Suprapubic skin (tissue), 4 donors: ENCODE data around the gene NFKBIL1. TPM values are rescaled to one million over a fixed set of nuclear protein-coding genes. Genes with fewer than 3 reads are reported as not detected.
"Not testable (repeated sequence)": the region's sequence is repeated elsewhere in the genome, so short reads cannot be mapped to it uniquely, and the experiment has no call there.

Source experiments
- DNase-seq, 2 donors: peaks; one replicate each; pipeline ENCODE4 v3.0.0-alpha.2; 2019; ENCODE audit warnings: low spot score in 2 of 2
- H3K27ac ChIP-seq: fragments of 200-600 bp; sonication (generic); one replicate; pipeline ENCODE4 v1.5.1; 2019
- H3K27me3 ChIP-seq: fragments of 200-600 bp; sonication (generic); one replicate; pipeline ENCODE4 v1.5.1; 2019
- H3K36me3 ChIP-seq: fragments of 200-600 bp; sonication (generic); one replicate; pipeline ENCODE4 v1.5.1; 2019
- H3K4me1 ChIP-seq: fragments of 200-600 bp; sonication (generic); one replicate; pipeline ENCODE4 v1.5.1; 2019
- H3K4me3 ChIP-seq: fragments of 200-600 bp; sonication (generic); one replicate; pipeline ENCODE4 v1.5.1; 2019; ENCODE audit warnings: mild to moderate bottlenecking
- H3K9me3 ChIP-seq: fragments of 200-600 bp; sonication (generic); one replicate; pipeline ENCODE4 v1.5.1; 2019
- EP300 ChIP-seq: sonication (generic); formaldehyde crosslinking; IDR thresholded peaks from one replicate; pipeline ENCODE4 v1.6.1; 2017; ENCODE audit warnings: antibody characterized with exemption
- POLR2A ChIP-seq, 2 donors: fragments of 450-650 bp; IDR thresholded peaks; one replicate each; pipeline ENCODE4 v1.6.1; 2017; ENCODE audit warnings: antibody characterized with exemption in 2 of 2, mild to moderate bottlenecking in 2 of 2, moderate library complexity in 2 of 2
- POLR2AphosphoS5 ChIP-seq, 3 donors: sonication (generic); formaldehyde crosslinking; IDR thresholded peaks; one replicate each; pipeline ENCODE4 v1.6.1; 2017; ENCODE audit warnings: antibody characterized with exemption in 3 of 3
- WGBS: methylation state at CpG from one replicate; pipeline ENCODE4 v1.1.5; 2018; 5-methylcytosine and 5-hydroxymethylcytosine counted together
- total RNA-seq, 4 donors: library from RNA; depleted of rRNA; stranded (reverse); fragments of >200 nt; gene quantifications; one replicate each; pipeline ENCODE4 v1.1.0, GENCODE V29; 2016
- TF ChIP-seq, protein P1 (sequence below), 2 donors: fragments of 200-600 bp in 1 of 2; fragments of 450-650 bp in 1 of 2; sonication (generic) in 1 of 2; IDR thresholded peaks; one replicate each; pipeline ENCODE4 v1.5.1; 2016 to 2019; ENCODE audit warnings: antibody characterized with exemption in 2 of 2, mild to moderate bottlenecking in 1 of 2, moderate library complexity in 1 of 2

NFKBIL1 gene, protein sequence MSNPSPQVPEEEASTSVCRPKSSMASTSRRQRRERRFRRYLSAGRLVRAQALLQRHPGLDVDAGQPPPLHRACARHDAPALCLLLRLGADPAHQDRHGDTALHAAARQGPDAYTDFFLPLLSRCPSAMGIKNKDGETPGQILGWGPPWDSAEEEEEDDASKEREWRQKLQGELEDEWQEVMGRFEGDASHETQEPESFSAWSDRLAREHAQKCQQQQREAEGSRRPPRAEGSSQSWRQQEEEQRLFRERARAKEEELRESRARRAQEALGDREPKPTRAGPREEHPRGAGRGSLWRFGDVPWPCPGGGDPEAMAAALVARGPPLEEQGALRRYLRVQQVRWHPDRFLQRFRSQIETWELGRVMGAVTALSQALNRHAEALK
- 10 to 100 TPM; 23.6 to 29.5 (median 25.7) TPM for total RNA-seq

DNA sequence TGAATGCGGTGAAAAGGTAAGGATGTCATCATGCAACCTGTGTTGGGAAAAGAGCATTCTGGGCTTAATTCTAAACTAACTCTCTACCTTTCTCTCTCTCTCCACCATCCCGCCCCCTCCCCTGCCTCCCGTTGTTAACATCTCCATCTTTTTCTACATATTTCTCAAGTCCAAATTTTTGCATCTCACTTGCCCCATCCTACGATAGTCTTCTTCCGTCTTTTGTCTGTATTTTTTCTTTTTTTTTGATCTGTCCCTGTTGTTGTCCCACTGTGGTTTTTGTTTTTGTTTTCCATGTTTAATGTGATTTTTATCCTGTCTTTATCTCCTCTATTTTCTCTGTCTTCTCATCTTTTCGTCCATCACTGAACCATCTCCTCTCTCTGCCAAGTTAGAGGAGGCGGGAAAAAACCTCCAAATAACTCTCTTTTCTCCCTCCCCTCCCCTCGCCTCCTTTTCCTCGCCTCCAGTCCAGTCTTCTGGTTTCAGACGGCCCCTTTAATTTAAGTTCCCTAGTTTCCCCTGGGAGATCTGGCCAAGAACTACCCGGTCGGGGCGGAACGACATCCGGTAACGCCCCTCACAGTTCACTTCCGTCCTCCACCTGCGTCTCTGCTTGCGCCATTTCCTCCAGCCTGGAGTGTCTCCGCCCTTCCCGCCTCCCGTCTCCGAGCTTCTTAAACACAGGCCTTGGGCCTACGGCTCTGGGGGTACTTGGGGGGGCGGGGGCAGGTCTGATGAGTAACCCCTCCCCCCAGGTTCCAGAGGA lies at the start of gene NFKBIL1:
Gene NFKBIL1 (plus strand): TSS at position 651 of the 769 bp plus-strand sequence. CDS start 87 bp downstream, at position 738.
- Histone ChIP-seq H3K36me3 (peaks cover 31% of the 10 kb centered on the region), H3K9me3 (no peaks in the 10 kb centered on the region)
- DNase-seq: peak; percentile 98

DNA sequence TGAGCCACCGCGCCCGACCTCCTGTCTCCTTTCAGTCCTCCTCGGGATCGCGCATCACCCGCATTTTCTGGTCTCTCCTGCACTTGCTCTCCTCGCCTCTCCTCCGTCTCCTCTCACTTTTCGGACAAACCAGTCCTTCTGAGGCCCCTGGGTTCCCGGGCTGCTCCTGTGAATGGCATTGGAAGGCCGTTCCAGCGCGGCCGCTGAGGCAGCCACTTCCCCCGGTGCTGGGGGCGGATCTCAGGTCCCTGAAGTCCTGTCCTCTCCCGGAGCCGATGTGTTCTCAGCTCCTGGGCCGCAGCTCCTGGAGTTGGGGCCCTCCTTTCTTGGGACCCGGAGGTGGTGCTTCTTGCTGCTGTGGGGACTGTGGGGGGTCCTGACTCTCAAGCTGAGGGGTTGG lies 48.7 kb upstream of the NFKBIL1 start:
- TF ChIP-seq POLR2A (IDR thresholded peaks at IDR 0.05): no peak
- TF ChIP-seq, protein P1, sequence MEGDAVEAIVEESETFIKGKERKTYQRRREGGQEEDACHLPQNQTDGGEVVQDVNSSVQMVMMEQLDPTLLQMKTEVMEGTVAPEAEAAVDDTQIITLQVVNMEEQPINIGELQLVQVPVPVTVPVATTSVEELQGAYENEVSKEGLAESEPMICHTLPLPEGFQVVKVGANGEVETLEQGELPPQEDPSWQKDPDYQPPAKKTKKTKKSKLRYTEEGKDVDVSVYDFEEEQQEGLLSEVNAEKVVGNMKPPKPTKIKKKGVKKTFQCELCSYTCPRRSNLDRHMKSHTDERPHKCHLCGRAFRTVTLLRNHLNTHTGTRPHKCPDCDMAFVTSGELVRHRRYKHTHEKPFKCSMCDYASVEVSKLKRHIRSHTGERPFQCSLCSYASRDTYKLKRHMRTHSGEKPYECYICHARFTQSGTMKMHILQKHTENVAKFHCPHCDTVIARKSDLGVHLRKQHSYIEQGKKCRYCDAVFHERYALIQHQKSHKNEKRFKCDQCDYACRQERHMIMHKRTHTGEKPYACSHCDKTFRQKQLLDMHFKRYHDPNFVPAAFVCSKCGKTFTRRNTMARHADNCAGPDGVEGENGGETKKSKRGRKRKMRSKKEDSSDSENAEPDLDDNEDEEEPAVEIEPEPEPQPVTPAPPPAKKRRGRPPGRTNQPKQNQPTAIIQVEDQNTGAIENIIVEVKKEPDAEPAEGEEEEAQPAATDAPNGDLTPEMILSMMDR (IDR thresholded peaks at IDR 0.05): no peak
- no peak for TF ChIP-seq POLR2AphosphoS5 (IDR thresholded peaks at IDR 0.05)
- TF ChIP-seq EP300: no peak
- no peak for DNase-seq
- WGBS: 29% methylated on average over 21 of the region's 21 CpGs
- no peak overlapping the region for H3K27ac ChIP-seq
- peak overlapping the region; percentile 68 for H3K4me3 ChIP-seq
- H3K27me3 ChIP-seq: peaks cover 10% of the 10 kb centered on the region
- peaks cover 29% of the 10 kb centered on the region for H3K4me1 ChIP-seq
- no peaks in the 10 kb centered on the region for H3K36me3 ChIP-seq
- no peaks in the 10 kb centered on the region for H3K9me3 ChIP-seq

More for the DNA sequence above, at the start of gene NFKBIL1:
- TF ChIP-seq EP300 (no peak), POLR2AphosphoS5 (IDR thresholded peaks at IDR 0.05) (peak in 2 of 3 donors; percentile 51 to 78), POLR2A (IDR thresholded peaks at IDR 0.05) (peak in 1 of 2 donors; percentile 54)
- TF ChIP-seq, protein P1 (IDR thresholded peaks at IDR 0.05): no peak
- peak within 1 kb of the TSS; percentile 57 for H3K27ac ChIP-seq
- peak within 1 kb of the TSS; percentile 40 for H3K4me3 ChIP-seq
- WGBS: under 1% methylated on average over 25 of the region's 25 CpGs
- H3K4me1 ChIP-seq: peaks cover 33% of the 10 kb centered on the region
- no peaks in the 10 kb centered on the region for H3K27me3 ChIP-seq

DNA sequence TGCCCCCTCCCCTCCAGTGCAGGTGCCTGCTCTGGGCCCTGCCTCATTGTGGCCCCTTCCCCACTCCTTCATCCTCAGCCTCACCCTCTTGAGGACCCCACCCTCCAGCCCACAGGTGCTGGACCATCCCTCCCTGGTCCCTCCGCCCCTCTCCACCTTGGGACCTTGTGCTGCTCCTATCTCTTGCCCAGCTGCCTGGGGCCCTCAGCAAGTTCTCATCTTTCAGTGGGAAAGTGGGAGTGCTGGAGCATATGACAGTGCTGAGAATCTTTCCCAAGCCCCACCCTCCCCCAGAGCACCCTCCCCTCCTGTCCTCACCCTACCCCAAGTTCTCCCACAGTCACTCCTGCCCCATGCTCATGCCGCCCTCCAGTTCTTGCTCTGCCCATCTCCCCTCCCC lies 47.8 kb upstream of the NFKBIL1 start:
- not testable (repeated sequence) for H3K27ac ChIP-seq, H3K9me3 ChIP-seq, H3K36me3 ChIP-seq, DNase-seq, H3K4me3 ChIP-seq
- Histone ChIP-seq H3K27me3 (peaks cover 10% of the 10 kb centered on the region), H3K4me1 (peaks cover 27% of the 10 kb centered on the region)
- 83% methylated on average over 2 of the region's 2 CpGs for WGBS

DNA sequence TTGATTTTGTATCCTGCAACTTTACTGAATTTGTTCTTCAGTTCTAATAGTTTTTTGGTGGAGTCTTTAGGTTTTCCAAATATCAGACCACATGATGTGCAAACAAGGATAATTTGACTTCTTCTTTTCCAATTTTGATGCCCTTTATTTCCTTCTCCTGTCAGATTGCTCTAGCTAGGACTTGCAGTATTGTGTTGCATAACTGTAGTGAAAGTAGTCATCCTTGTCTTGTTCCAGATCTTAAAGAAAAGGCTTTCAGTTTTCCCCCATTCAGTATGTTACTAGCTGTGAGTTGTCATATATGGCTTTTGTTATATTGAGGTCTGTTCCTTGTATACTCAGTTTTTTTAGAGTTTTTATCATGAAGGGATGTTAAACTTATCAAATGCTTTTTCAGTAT lies 44.8 kb upstream of the NFKBIL1 start:
- peaks cover 15% of the 10 kb centered on the region for H3K4me1 ChIP-seq
- H3K9me3 ChIP-seq: no peaks in the 10 kb centered on the region
- H3K4me3 ChIP-seq: no peak overlapping the region
- H3K27ac ChIP-seq: no peak overlapping the region
- no peak for TF ChIP-seq POLR2A (IDR thresholded peaks at IDR 0.05)
- no peak for TF ChIP-seq POLR2AphosphoS5 (IDR thresholded peaks at IDR 0.05)
- TF ChIP-seq, protein P1 (IDR thresholded peaks at IDR 0.05): no peak
- TF ChIP-seq EP300: no peak
- no peaks in the 10 kb centered on the region for H3K36me3 ChIP-seq
- no peak for DNase-seq
- peaks cover 10% of the 10 kb centered on the region for H3K27me3 ChIP-seq

DNA sequence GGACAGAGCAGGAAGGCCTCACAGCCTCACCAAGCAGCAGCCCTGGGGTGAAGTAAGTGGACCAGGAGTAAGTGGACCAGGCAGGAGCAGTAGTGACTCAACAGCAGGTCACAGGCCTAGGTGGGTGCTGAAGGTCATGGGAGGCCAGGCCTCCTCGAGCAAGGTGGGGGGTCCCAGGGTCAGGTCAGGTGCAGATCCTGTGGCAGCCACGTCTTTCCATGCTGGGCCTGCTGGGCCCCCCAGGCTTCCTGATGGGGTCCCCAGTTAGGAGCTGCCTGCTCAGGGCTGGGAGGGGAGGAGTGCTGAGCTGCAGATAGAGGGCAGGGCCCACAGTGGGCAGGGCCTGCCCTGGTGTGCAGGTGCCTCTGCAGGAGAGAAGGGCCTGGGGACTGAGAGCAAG lies 38.4 kb upstream of the NFKBIL1 start:
- 44% methylated on average over 2 of the region's 2 CpGs for whole genome bisulfite sequencing
- not testable (repeated sequence) for H3K36me3 ChIP-seq, H3K27me3 ChIP-seq

DNA sequence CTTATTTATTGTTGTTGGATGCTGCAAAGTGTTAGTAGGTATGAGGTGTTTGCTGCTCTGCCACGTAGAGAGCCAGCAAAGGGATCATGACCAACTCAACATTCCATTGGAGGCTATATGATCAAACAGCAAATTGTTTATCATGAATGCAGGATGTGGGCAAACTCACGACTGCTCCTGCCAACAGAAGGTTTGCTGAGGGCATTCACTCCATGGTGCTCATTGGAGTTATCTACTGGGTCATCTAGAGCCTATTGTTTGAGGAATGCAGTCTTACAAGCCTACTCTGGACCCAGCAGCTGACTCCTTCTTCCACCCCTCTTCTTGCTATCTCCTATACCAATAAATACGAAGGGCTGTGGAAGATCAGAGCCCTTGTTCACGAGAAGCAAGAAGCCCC lies 37.4 kb upstream of the NFKBIL1 start:
- no peaks in the 10 kb centered on the region for H3K4me1 ChIP-seq
- H3K27me3 ChIP-seq: no peaks in the 10 kb centered on the region
- no peak overlapping the region for H3K27ac ChIP-seq
- TF ChIP-seq EP300: no peak
- TF ChIP-seq, protein P1 (IDR thresholded peaks at IDR 0.05): no peak
- no peak for TF ChIP-seq POLR2AphosphoS5 (IDR thresholded peaks at IDR 0.05)
- no peak for TF ChIP-seq POLR2A (IDR thresholded peaks at IDR 0.05)
- H3K9me3 ChIP-seq: no peaks in the 10 kb centered on the region
- peaks cover 4% of the 10 kb centered on the region for H3K36me3 ChIP-seq
- 77% methylated on average over 4 of the region's 4 CpGs for WGBS
- H3K4me3 ChIP-seq: no peak overlapping the region
- DNase-seq: no peak

More for the DNA sequence above, 38.4 kb upstream of the NFKBIL1 start:
- not testable (repeated sequence) for H3K27ac ChIP-seq, H3K4me1 ChIP-seq, H3K4me3 ChIP-seq, H3K9me3 ChIP-seq, DNase-seq
